Kasumi-1 (cell line): Measurements from ENCODE around the gene CFC1.
"Not testable (repeated sequence)": the region's sequence is repeated elsewhere in the genome, so short reads cannot be mapped to it uniquely, and the experiment has no call there.

Experiments
- DNase-seq, 2 experiments: peaks; one replicate each; lab custom pipeline; 2025; lab: John Stamatoyannopoulos, UW

Gene CFC1

GRCh38 chr2:130583582-130583981 is 15.8 kb downstream of the CFC1 start:
- not testable (repeated sequence) for DNase-seq

DNA sequence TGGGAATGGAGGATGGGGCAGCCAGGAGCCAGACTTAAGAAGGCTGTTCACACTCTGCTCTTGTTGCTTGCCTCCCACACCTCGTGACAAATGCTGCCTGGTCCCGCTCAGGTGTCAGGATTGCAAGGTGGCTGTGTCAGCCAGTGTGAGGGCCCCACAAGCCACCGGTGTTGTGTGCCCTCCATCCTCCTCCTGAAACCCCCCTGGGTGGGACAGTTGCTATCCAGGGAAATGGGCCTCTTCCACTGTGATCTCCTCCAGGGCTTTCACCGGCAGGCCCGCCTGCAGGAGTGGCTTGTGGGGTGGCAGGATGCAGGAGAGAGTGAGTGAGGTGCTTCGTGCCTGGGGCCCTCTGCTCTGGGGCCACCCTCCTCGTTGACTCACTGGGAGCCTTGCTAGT is 16.4 kb downstream of the CFC1 start:
- DNase-seq: not testable (repeated sequence)

DNA sequence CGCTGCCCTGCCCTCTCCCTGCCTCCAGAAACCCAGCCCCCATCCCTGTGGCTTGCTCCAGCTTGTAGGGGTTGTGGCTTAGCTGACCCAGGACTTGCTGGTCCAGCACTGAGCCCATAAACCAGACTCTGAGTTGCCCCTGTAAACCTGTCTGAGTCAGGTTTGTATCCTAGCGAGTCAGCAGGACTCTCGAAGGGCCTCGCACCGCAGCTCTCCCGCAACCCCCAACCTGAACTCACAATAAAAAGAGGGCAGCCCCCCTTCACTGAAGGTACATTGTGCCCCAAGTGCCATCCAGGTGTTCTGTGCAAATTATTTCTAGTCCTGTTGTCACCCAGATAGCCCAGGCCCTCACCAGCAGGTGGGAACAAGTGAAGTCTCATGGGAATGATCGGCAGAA is 17.9 kb downstream of the CFC1 start:
- not testable (repeated sequence) for DNase-seq

- DNase-seq: not testable (repeated sequence)
Observed at GRCh38 chr2:130579121-130579520, 20.3 kb downstream of the CFC1 start.

- DNase-seq: not testable (repeated sequence)
Observed at GRCh38 chr2:130577559-130577958, 21.8 kb downstream of the CFC1 start.

DNA sequence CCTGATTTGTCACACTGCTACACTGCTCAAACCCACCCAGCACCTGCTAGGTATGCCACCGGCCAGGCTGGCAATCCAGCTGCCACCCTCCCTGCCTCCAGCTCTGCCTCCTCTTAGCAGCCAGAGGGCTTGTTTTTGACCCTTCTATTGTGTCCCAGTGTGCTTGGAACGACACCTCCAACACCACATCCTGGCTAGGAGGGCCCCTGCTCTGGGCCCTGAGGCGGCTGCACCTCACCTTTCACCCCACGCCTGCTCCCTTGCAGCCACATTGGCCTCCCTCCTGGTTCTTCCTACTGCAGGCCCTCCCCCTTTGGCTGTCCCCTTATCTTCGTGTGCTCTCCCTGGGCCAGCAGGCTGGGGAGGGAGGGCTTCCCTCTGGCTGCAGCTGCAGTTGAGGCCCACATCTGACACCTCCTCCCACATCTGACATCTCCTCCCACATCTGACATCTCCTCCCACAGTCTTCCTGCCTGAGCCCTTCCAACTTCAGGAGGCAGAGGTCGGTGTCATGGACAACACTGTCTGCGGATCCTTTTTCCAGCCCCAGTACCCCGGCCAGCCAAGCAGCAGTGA is 23.1 kb downstream of the CFC1 start:
- not testable (repeated sequence) for DNase-seq

DNA sequence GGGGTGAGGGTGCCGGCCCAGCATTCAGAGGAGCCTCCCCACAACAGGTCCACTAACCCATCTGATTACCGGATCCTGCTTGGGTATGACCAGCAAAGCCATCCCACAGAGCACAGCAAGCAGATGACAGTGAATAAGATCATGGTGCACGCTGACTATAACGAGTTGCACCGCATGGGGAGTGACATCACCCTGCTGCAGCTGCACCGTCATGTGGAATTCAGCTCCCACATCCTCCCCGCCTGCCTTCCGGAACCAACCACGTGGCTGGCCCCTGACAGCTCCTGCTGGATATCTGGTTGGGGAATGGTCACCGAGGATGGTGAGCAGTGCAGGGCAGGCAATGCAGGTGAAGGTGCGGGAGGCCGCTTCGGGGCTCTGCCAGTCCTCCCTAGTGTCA is 25.1 kb downstream of the CFC1 start:
- DNase-seq: not testable (repeated sequence)

DNA sequence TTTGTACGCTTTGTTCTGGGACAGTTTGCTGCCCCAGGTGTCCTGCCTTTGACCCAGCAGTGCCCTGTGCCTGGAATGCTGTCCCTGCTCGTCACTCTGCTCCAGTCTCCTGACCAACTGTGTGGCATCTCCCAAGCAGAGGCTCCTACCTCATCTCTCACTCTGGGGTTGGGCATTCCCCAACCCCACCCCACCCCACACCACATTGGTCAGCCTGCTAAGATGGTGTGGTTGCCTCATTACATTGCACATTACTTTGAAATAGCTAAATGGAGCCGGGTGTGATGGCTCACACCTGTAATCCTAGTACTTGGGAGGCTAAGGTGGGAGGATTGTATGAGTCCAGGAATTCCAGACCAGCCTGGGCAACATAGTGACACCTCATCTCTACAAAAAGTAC is 27.4 kb downstream of the CFC1 start:
- not testable (repeated sequence) for DNase-seq

DNA sequence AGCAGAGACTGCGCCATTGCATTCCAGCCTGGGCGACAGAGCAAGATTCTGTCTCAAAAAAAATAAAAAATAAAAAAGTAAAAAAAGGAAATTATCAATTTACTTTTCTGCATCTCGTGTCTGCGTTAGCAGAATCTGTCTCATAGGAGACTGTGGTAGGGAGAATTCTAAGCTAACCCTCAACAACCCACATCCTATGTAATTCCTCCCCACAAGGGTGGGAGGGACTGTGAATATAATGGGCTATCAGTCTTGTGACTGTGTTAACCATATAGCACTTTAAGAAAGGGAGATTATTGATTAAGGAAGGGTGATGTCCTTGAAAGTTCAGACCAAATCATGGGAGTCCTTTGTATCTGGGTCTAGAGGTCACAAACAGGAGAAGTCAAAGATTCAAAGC is 33.2 kb downstream of the CFC1 start:
- not testable (repeated sequence) for DNase-seq

- DNase-seq: not testable (repeated sequence)
Observed at GRCh38 chr2:130556441-130556840, 42.9 kb downstream of the CFC1 start.

GRCh38 chr2:130554178-130554577 is 45.2 kb downstream of the CFC1 start:
- not testable (repeated sequence) for DNase-seq

DNA sequence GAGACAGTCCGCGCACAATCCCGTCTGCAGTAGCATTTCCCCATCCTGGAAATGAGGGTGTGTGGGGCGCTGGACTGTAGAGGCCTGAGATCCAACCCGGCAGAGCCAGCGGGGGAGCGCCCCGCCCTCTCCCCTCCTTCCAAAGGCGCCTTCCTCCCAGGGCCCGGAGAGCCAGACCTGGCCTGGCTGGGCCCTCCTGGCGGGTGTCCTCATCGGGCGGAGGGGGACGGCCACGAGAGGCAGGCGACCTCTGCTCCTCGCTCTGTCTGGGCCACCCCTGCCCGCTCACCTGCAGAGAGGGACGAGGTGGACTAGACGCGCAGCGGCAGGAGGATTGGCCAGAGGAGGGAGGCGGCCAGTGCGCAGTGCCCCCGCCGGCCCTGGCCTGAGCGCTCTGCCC is 49.9 kb downstream of the CFC1 start:
- not testable (repeated sequence) for DNase-seq

DNA sequence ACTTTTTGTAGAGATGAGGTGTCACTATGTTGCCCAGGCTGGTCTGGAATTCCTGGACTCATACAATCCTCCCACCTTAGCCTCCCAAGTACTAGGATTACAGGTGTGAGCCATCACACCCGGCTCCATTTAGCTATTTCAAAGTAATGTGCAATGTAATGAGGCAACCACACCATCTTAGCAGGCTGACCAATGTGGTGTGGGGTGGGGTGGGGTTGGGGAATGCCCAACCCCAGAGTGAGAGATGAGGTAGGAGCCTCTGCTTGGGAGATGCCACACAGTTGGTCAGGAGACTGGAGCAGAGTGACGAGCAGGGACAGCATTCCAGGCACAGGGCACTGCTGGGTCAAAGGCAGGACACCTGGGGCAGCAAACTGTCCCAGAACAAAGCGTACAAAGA is 51.0 kb downstream of the CFC1 start:
- DNase-seq: not testable (repeated sequence)

DNA sequence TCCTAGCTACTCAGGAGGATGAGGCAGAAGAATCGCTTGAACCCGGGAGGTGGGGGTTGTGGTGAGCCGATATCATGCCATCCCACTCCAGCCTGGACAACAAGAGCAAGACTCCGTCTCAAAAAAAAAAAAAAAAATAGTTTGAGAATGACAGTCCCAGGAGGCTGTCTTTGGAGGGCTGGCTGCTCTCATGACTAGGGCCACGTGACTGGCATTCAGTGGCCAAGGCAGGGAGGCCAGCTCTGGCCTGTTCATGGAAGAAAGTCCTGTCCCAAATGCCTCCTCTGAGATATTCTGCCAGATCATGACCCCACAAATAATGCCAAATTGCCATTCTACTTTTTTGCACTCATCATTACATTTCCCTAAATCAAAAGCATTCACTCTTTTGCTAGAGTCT is 54.4 kb downstream of the CFC1 start:
- not testable (repeated sequence) for DNase-seq

DNA sequence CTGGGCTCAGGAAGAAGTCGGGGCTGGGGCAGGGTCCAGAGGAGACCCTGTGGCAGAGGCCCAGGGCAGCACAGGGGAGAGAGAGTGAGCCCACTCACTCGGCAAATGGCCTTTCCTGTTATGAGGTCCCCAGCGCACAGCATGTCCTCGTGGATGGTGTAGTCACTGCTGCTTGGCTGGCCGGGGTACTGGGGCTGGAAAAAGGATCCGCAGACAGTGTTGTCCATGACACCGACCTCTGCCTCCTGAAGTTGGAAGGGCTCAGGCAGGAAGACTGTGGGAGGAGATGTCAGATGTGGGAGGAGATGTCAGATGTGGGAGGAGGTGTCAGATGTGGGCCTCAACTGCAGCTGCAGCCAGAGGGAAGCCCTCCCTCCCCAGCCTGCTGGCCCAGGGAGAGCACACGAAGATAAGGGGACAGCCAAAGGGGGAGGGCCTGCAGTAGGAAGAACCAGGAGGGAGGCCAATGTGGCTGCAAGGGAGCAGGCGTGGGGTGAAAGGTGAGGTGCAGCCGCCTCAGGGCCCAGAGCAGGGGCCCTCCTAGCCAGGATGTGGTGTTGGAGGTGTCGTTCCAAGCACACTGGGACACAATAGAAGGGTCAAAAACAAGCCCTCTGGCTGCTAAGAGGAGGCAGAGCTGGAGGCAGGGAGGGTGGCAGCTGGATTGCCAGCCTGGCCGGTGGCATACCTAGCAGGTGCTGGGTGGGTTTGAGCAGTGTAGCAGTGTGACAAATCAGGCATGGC is 55.4 kb downstream of the CFC1 start:
- not testable (repeated sequence) for DNase-seq

DNA sequence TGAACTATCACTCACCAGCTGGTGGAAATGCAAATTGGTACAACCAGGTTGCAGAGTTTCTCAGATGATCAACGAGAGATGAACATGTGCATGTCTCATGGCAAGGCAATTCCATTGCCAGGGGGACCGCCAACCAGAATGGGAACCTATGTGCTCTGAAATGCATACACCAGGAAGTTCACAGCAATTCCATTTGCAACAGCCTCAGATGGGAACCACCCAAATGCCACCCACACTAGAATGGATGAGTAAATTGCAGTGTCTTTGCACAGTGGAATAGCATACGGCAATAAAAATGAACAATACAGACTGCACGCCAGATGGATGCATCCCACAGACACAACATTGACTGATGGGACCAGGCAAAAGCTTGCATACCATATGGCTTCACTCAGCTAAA is 56.6 kb downstream of the CFC1 start:
- not testable (repeated sequence) for DNase-seq
